Measurements from ENCODE around the gene AK9. TPM values are rescaled to one million over a fixed set of nuclear protein-coding genes. Genes with fewer than 3 reads are reported as not detected.

The AK9 gene
- total RNA-seq, 1 experiment from 2014 or later = 7.2 TPM

DNA sequence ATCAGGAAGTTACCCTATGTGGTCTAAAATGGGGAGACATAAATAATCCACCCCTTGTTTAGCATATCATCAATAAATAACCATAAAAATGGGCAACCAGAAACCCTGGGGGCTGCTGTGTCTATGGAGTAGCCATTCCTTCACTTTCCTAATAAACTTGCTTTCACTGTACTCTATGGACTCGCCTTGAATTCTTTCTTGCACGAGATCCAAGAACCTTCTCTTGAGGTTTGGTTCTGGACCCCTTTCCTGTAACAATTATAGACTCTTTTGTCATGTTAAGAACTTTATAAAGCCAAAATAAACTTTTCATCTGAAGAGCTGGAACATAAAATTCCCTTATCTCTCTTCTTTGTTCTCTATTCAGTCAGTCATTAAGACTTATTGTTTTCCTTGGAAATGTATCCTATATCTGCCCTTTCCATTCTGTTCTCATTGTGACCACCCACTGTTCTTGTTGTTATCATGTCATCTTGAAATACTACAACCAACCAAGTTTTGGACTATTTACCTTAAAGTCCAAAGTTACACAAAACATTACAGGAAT is 178.7 kb downstream of the AK9 start:
- DNase-seq (ENCODE audit: low spot score) = no peak

DNA sequence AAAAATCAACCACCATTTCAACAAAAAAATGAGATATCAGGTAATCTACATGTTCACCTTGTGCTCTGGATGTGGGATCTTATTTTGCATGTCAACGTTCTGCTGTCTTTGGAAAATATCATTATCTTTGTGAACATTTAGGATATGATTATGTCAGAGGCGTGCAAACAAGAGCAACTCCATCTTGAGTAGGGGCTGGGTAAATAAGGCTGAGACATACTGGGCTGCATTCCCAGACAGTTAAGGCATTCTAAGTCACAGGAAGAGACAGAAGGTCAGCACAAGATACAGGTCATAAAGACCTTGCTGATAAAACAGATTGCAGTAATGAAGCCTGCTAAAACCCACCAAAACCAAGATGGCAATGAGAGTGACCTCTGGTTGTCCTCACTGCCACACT is 179.2 kb downstream of the AK9 start:
- no peak for DNase-seq (ENCODE audit: low spot score)

DNA sequence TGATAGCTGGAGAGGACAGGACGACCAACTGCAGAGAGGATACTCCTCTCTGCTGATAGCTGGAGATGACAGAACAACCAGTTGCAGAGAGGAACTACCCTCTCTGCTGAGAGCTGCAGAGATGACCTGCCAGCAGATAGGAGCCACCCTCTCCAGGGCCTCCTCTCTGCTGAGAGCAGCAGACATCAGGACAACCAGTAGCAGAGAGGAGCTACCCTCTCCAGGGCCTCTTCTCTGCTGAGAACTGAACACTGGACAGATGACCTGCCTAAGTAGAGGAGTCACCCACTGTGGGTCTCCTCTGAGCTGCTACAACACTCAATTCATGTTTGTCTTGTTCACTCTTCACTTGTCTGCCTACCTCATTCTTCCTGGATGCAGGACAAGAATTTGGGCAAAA is 180.6 kb downstream of the AK9 start:
- DNase-seq (ENCODE audit: low spot score) = no peak

DNA sequence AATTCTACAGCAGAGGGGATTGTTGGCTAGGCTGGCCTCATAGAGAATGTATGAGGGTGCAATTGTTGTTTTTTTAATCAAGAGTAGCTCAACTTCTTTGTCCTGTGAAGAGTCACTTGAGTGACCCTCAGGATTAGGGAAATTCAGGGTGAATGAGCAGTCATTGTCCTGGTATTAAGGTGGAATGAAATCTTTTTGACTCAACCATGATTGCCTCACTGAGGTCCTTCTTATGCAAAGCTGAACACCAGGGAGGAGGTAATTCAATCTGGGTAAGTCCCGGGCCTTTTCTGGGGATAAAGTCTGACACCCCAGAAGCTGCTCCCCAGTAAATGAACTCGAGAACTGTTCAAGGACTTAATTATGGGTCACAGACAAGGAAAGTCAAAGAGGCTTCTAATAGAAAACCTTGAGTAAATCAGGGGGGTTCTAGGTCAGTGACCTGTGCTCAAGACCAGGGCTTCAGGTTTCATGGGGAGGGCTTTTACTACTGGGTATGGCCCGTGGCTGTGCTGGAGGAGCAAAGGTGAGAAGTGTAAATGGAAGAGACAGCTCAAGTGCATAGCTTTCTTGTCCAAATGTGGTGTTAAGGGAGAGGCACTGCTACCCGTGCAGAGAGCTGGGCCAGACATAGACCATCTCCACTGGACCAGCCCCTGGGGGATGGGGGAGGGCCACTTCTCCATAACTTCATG is 182.7 kb downstream of the AK9 start:
- no peak for DNase-seq (ENCODE audit: low spot score)

DNA sequence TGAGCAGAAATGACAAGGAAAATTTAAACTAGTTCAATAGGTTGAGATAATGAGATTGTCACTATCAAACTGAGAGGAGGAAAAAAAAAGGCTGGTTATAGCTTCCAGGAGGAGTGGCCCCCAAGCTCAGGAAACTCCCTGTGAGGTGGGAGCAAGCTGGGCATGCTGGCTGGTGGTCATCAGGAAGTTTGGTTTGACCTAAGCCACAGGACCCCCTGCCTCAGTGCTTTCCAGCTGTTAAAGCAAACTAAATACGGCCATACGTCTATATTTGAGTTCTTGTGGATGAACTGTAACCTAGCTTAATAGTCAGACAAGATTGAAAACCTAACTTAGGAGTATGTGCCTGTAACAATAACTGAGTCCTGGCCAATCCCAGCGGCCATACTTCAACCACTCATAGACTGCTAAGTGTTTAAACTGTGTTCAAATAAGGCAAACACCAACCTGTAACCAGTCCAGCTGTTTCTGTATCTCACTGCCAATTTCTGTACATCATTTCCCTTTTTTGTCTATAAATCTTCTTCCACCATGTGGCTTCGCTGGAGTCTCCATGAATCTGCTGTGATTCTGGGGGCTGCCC is 183.4 kb downstream of the AK9 start:
- DNase-seq (ENCODE audit: low spot score) = no peak

DNA sequence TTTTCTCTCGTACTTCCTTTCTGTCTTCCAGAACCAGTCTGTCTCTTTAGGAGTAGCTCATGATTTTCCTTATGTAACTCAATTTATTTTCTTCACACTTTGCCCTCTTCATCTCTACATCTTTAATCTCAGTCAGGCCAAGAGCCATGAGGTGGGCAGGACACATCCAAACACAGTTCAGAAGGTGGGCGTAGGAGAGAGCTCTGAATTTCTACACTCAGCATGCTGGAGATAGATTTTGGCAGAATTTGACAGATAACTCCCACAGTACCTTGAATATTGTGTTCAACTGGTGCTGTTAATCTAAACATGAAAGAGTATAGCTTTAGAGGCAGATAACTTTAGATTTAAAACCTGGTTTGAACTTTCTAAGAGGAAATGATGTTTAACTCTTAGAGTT is 184.2 kb downstream of the AK9 start:
- DNase-seq (ENCODE audit: low spot score) = no peak

DNA sequence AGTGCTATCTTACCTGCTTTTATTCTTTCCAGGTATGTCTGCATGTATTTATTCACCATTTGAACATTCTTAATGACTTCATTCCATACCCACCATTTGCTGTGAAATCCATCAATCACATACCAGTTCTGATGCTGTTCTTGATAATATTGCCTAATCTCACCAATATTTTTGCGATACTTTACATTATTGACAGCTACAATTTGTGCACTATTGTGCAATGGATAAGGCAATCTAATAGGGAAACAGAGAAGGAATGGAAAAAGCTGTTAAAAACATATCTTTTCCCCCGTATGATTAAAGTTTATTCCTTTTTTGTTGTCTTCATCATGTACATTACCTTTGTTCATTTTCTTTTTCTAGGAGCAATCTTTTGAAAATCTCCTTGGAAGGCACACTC is 184.7 kb downstream of the AK9 start:
- no peak for DNase-seq (ENCODE audit: low spot score)

DNA sequence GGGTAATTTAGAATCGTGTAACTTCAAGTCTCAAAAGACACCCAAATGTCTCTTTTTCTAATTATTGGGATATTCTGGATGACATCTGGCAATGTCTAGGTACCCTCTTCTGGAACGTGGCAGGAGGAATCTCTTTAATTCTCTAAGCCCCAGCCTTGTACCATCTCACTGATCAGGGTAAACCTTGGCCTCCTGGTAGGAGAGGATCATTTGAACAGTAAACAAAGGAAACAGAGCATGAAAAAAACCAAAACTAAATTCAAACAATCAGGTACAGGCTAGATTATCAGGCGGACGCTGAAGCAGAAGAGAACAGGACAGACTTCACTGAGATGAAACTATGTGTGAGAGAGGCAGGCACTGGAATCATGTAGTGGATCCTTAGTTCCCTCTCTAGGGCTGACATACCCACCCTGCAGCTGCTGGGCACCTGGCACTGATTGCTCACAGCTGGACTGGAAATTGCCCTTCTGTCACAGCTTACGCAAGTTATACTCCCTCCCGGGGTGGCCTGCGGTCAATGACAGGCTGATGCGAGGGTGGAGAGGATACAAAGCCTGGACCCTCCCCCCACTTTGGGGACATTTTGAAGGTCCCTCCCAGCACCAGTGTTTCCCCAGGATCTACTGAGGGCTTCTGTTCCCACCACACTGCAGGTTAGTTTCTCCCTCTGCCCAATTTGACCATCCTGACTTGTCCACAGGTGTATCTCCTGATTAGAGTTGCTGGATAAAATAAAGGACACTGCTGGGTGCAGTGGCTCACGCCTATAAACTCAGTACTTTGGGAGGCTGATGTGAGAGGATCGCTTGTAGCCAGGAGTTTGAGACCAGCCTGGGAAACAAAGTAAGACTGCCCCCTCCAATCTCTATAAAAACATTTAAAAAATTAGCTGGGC is 187.4 kb downstream of the AK9 start:
- DNase-seq (ENCODE audit: low spot score) = no peak

DNA sequence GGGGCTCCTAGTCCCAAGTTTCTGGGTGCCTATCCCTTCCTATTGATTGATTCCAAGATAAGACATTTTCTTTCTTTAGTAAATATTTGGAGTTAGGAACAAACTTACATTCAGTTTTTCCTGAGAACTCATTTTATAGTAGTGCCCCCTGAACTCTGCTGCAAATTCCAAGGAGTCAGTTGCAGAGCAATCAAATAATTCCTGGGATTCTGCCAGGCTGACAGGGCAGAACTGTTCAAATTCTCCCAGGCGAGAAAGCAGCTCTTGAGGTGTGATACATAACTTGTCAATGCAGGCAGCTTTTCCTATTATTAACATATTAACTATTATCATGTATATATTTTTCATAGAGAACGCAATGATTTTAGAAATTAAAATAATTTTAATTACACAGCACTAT is 192.1 kb downstream of the AK9 start:
- DNase-seq (ENCODE audit: low spot score) = no peak

DNA sequence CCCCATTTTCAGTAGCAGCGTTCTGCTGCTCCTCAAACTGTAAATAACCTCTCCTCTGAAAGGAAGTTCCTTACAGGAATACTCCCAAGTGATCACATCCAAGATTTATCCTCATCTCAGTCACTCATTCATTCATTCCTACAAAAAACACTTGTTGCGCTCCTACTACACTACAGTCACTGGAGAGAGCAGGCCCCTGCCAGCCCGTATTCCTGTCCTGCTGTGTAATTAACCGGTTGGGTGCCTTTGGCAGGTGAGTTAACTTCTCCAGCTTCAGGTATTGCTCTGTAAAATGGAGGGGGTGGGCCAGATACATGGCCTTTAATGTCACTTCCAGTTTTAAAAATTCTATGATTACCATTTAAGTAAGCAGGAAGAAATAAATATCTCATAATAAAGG is 192.9 kb downstream of the AK9 start:
- no peak for DNase-seq (ENCODE audit: low spot score)

DNA sequence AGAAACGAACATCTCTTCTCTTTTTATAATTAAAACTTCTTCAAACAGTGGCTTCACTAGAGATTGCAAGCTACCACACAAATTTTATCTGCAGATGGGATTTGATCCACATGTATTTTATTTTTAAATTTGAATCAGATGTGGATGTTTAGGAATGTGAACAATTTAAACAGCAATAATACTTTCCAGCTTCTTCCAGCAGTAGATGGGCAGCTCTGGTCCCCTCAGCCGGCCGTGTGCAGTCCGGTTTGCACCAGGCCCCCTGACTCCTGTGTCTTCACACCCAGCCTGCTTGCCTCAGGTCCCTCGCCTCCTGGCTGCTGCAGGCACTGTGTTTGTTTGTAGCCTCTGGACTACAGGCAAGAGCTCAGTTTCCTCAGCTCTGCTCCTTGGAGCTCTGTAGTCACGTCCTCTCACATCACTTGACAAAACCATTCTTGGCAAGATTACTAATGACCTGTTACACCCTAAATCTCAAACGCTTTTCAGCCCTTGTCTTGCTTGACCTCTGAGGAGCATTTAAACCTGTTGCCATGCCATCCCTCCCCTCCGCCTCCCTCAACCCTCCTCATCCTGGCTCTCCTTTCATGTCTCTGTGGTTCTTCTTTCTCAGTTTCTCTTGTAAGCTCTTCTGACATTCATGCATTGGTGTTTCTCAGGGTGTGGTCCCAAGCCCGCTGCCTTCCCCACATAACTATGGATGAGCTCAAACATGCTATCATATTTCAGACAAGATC is 194.8 kb downstream of the AK9 start:
- DNase-seq (ENCODE audit: low spot score) = no peak

DNA sequence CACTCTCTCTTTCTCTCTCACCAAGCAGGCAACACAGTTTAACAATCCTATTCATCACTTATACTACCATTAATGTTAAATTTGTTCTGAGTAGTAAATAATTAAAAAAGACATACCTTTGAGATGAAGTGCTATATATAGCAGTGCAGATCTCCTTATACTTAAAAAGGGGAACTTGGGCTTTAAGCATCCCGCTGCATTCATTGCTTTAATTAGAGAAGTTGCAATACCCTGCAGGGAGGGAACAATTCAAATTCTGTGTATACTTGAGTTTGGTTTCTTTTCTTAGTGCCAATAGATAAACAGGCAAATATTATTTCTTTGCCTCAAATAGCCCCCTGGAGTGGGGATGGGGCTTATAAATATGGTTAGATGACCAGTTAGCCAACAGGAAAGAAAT is 197.1 kb downstream of the AK9 start:
- no peak for DNase-seq (ENCODE audit: low spot score)

DNA sequence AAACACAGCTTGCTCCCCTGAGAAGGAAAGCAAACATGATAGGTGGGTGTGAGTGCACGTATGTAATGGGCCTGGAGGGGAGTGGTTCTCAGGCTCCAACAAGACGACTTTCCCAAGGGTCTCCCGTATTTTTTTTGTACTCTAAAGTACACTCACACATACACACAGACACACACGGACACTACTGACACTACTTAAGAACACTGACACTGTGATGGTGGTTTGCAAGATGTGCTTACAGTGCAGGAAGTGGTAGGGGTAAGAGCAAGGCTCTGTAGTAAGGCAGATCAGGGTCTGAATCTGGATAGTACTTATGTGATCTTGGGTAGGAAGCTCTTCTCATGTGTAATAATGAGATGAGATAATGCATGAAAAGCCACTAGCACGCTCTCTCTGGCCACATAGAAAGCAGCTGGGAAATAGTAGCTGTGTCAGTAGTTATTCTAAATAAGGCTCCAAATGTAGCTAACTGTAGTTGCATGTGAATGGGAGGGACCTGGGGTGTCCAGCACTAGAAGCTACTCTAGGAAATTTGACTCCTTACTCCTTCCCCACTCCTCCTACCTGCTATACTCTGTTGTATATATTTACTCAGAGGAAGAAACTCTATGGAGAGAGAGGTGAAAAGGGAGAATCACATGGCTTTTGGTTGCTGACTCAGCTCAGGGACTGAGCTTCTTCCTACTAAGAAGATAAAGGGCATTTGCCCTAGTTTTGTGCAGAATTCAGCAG is 199.6 kb downstream of the AK9 start:
- DNase-seq (ENCODE audit: low spot score) = peak; percentile 4

DNA sequence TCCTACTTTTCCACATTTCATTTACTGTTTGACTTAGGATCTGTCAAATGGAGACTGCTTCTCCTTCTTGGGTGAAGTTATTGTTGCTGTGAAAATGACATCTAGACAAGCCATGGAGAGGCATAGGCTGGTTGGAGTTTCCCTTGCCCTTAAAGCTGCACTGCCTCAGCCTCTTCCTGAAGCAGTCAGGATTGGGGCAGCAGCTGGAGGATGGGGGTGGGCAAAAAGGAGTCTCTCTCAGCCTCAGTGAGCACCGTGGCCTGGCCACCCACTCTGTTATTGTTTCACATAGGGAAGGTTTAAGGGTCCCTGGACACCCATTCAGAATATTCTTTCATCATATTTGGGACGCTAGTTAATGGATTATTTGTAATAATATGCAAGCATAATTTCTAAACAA is 200.3 kb downstream of the AK9 start:
- no peak for DNase-seq (ENCODE audit: low spot score)

DNA sequence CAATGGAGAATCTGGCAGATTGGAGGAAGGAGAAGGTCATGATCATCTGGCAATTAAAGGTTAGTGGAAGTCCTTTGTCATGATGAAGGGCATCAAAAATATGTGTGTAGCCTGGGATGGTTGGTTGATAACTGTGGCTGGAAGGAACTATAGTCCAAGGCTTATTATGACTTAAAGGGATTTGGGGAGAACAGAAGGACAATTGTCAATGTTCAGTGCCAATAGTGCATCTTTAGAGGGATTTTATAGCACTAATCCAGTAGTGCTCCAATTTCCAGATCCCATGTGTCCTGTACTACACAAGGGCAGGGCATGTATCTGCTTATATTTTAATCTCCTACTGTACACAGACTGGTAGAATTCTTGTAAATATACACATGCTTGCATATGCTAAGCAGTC is 203.0 kb downstream of the AK9 start:
- no peak for DNase-seq (ENCODE audit: low spot score)

DNA sequence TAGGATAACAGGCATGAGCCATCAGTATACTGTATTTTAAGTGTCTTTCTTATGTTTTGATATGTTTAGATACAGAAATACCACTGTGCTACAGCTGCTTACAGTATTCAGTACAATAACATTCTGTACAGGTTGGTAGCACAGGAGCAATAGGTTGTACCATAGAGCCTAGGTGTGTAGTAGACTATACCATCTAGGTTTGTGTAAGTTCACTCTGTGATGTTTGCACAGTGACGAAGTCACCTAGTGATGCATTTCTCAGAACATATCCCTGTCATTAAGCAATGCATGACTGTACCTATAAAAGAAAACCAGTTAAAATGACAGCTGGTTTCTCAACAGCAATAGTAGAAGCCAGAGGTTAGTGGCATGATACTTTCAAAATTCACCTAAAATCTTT is 204.9 kb downstream of the AK9 start:
- no peak for DNase-seq (ENCODE audit: low spot score)

DNA sequence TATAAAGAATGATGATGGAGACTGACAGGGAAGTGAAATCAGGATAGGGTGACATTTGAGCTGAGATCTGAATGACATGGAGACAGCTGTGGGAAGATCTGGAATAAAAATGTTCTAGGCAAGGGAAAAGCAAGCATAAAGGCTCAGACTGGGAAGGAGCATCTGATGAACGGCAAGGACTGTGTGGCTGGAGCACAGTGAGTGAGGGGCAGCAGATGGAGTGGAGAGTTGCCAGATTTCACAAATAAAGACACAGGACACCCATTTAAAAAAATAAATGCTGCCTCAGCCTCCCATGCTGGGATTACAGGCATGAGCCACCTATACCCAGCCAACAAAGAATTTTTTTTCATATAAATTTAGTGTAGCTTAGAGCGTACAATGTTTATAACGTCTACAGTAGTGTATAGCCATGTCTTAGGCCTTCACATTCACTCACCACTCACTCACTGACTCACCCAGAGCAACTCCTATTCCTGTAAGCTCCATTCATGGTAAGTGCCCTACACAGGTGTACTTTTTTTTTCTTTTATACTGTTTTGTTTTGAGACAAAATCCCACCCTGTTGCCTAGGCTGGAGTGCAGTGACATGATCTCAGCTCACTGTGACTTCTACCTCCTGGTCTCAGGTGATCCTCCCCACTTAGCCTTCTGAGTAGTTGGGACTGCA is 205.6 kb downstream of the AK9 start:
- no peak for DNase-seq (ENCODE audit: low spot score)

DNA sequence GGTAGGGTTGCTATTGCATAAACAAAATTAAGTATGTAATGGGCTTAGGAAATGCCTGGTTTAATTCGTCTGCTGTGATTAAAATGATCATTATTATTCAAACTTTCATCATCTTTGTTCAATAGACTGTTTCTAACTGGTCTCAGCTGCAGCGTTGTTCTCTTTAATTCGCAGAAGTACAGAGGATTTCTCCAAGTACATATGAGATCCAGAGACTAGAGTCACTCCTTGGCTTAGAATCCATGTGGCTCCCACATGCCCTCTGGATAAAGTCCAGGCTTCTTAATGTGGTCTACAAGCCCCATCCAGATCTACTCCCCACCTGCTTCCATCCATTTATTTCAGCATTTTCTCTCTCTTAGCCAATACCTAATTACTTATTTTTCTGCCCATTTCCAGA is 206.9 kb downstream of the AK9 start:
- no peak for DNase-seq (ENCODE audit: low spot score)

DNA sequence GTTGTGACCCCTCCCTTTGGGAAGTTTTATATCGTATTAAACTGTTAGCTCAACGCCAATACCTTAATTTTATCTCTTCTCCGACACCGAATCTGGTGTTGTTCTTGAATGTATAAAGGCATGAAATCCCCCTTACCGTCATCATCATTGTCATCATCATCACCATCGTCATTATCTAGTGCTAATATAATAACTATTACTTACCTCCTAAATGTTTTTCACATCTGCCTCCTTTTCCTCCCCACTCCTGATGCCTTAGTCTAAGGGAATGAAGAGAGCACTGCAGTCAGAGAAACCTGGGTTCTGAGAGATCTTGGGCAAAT is 207.3 kb downstream of the AK9 start:
- DNase-seq (ENCODE audit: low spot score) = no peak

DNA sequence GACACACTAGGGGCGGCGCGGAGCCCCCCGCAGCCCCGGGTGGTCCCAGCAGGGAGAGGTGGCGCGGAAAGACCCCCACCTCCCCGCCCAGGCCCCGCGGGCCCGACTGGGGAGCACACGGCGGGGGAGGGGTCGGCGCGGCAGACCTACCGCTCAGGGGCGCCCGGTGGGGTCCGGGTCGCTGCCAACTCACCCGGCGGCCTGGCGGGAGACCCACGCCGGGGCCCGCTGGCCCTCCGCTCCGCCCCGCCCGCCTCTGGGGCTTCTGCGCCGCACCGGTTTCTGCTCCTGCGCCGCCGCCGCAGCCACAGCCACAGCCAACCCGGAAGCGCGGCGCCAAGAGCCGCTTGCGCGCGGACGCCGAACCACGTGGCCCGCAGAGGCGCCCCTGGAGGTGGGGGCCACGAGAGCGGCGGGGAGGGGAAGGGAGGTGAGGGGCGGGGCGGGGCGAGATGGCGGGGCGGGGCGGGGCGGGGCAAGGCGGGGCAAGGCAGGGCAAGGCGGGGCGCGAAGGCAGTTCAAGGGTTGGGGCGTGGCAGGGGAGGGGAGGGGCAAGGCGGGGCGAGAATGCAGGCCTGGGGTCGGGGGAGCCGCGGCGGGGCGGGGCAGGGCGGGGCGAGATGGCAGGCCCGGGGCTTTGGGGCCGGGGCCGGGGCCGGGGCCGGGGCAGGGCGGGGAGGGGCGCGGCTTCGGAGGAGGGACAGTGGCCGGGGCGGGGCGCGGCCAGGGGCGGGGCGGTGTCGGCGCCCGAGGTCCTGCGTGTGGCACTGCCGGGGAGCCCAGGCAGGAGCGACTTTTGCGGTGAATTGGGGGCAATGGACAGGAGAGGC is 207.9 kb downstream of the AK9 start, which contains the start of gene ZBTB24:
Gene ZBTB24 (minus strand): TSS at position 315 of the 830 bp plus-strand sequence. CDS start 1,193 bp downstream, outside the sequence.
- peak; percentile 68 for DNase-seq (ENCODE audit: low spot score)
